Head of caudate nucleus (tissue), 42 donors: ENCODE data around the gene HFE.
"Not testable (repeated sequence)": the region's sequence is repeated elsewhere in the genome, so short reads cannot be mapped to it uniquely, and the experiment has no call there.

Source experiments
- DNase-seq, 42 donors: peaks; one replicate each; pipeline versions ENCODE4 v3.0.0 to v3.0.0-alpha.2; 2020 to 2021; ENCODE audit warnings: mixed read lengths in 7 of 42
- intact Hi-C: fragments of 100-400 bp; cut with DNase I; formaldehyde crosslinking; loops from one replicate; pipeline ENCODE4 v1.15.0; 2022

HFE gene, protein sequence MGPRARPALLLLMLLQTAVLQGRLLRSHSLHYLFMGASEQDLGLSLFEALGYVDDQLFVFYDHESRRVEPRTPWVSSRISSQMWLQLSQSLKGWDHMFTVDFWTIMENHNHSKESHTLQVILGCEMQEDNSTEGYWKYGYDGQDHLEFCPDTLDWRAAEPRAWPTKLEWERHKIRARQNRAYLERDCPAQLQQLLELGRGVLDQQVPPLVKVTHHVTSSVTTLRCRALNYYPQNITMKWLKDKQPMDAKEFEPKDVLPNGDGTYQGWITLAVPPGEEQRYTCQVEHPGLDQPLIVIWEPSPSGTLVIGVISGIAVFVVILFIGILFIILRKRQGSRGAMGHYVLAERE

GRCh38 chr6:26087284-26088115, at the start of gene HFE:
Gene HFE, plus strand, starts transcription at chr6:26087429. Its CDS starts 12 bp downstream, at chr6:26087441.
- intact Hi-C loops: no loop called here
- peak in 36 of 42 donors; percentile 12 to 74 (median 36) for DNase-seq

- DNase-seq: no peak
- intact Hi-C loops: no loop called here
These were observed 45.3 kb upstream of the HFE start for GRCh38 chr6:26041946-26042345.

DNA sequence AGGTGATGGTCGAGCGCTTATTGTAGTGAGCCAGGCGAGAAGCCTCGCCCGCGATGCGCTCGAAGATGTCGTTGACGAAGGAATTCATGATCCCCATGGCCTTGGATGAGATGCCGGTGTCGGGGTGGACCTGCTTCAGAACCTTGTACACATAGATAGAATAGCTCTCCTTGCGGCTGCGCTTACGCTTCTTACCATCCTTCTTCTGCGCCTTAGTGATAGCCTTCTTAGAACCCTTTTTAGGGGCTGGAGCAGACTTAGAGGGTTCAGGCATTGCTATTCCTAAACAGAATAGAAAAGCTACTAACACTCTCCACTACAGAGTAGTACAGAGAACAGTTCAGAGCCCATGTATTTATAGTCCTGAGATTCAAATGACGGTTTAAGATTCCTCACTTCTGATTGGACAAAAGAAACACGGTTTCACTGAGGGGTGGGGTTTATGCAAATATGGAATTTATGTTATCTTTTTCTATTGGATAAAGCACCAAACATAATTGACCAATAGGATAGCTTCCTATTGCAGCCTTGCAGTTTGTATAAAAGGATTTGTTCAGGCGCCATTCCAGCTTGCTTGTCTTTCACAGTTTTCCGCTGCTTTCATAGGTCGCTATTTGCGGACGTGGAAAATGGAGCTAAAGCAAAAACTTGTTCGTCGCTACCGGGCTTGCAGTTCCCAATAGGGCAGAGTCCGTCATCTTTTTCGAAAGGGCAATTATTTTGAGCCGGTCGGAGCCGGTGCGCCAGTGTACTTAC, 43.7 kb upstream of the HFE start:
- intact Hi-C loops: no loop called here

GRCh38 chr6:26044140-26045064, 42.8 kb upstream of the HFE start:
- peak in 10 of 42 donors; percentile 7 to 53 (median 23) for DNase-seq
- intact Hi-C loops: no loop called here

More for the DNA sequence above, 43.7 kb upstream of the HFE start:
- peak in 40 of 42 donors; percentile 30 to 89 (median 70) for DNase-seq

DNA sequence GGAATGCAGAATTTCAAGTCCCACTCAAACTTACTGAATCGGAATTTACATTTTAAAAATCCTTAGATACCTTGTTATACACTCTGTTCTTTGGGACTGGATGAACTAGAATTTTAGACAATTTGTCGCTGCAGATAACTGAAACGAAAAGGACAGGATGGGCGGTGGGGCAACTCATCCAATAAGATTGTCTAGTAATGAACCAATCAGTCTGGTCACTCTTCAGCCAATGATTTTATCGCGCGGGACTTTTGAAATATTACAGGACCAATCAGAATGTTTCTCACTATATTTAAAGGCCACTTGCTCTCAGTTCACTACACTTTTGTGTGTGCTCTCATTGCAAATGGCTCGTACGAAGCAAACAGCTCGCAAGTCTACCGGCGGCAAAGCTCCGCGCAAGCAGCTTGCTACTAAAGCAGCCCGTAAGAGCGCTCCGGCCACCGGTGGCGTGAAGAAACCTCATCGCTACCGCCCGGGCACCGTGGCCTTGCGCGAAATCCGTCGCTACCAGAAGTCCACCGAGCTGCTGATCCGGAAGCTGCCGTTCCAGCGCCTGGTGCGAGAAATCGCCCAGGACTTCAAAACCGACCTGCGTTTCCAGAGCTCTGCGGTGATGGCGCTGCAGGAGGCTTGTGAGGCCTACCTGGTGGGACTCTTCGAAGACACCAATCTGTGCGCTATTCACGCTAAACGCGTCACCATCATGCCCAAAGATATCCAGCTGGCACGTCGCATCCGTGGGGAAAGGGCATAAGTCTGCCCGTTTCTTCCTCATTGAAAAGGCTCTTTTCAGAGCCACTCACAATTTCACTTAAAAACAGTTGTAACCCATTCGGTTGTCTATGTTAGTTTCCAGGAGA, 41.9 kb upstream of the HFE start:
- DNase-seq: peak in 39 of 42 donors; percentile 30 to 91 (median 75)
- intact Hi-C loops: no loop called here

GRCh38 chr6:26045928-26046368, 41.3 kb upstream of the HFE start:
- DNase-seq: no peak
- intact Hi-C loops: no loop called here

DNA sequence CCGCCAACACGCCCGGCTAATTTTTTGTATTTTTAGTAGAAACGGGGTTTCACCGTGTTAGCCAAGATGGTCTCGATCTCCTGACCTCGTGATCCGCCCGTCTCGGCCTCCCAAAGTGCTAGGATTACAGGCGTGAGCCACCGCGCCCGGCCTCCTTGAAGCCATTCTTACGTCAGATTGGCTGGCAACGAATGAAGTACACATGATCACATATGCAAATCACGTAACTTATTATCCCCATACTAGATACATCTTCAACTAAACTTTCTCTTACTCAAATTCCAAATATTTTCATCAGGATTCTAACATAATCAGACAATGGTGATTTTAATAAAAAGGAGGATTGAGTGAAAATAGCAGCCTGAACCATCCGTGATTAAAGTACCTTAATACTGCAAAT, 39.9 kb upstream of the HFE start:
- DNase-seq, intact Hi-C loops: not testable (repeated sequence)

GRCh38 chr6:26048590-26048989, 38.6 kb upstream of the HFE start:
- DNase-seq: no peak
- intact Hi-C loops: no loop called here

GRCh38 chr6:26051665-26052310, 35.4 kb upstream of the HFE start:
- intact Hi-C loops: no loop called here
- DNase-seq: no peak

DNA sequence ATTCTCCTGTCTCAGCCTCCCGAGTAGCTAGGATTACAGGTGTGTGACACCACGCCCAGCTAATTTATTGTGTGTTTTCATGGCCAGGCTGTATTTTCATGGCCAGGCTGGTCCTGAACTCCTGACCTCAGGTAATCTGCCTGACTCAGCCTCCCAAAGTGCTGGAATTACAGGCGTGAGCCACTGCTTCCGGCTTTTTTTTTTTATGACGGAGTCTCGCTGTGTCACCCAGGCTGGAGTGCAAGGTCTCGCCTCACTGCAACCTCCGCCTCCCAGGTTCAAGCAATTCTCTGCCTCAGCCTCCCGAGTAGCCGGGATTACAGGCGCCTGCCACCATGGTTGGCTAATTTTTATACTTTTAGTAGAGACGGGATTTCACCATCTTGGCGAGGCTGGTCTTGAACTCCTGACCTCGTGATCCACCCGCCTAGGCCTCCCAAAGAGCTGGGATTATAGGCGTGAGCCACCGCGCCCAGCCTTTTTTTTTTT, 34.4 kb upstream of the HFE start:
- intact Hi-C loops, DNase-seq: not testable (repeated sequence)

GRCh38 chr6:26053992-26054780, 33.0 kb upstream of the HFE start:
- intact Hi-C loops: no loop called here
- DNase-seq: peak in 1 of 42 donors; percentile 2

DNA sequence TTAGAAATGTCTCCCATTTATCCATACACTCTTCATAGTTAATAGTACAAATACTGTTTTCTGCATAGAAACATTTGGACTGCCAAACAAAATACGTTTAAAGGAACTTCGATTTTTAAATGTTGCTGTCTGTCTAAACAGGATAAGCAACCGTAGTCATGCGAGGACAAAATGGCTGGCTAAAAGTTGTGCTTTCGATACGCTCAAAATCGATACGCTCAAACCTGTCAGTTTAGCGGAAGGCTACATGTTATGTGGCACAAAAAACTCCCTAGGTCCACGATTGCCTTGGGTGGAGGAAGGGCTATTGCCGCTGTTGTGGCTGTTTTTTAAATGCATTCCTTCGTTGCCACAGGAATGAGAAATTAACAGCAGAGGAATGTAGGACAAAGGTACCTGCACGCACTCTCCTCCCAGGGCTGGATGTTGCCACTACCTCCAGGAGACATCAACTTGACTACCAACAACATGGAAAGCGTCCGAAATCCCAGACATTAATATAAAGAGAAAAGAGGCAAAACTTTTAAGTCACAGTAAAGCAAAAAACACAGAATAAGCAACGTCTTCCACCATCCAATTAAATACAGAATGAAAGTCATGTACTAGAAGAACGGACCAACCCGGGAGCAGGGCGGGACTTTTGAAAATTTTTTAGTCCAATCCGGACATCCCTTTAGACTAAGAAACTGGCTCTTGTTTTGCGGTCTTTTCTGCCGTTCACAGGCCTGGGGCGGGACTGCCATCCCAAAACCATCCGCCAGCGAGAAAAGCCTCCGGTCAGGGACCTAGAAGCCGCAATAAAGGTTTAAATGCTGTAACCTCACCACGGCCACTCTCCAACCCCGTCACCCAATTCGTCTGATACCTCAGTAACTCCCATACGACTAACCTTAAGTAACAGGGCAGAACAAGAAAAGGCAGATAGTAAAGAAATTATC, 32.2 kb upstream of the HFE start:
- intact Hi-C loops: no loop called here
- DNase-seq: peak; percentile 69 to 96 (median 90)

DNA sequence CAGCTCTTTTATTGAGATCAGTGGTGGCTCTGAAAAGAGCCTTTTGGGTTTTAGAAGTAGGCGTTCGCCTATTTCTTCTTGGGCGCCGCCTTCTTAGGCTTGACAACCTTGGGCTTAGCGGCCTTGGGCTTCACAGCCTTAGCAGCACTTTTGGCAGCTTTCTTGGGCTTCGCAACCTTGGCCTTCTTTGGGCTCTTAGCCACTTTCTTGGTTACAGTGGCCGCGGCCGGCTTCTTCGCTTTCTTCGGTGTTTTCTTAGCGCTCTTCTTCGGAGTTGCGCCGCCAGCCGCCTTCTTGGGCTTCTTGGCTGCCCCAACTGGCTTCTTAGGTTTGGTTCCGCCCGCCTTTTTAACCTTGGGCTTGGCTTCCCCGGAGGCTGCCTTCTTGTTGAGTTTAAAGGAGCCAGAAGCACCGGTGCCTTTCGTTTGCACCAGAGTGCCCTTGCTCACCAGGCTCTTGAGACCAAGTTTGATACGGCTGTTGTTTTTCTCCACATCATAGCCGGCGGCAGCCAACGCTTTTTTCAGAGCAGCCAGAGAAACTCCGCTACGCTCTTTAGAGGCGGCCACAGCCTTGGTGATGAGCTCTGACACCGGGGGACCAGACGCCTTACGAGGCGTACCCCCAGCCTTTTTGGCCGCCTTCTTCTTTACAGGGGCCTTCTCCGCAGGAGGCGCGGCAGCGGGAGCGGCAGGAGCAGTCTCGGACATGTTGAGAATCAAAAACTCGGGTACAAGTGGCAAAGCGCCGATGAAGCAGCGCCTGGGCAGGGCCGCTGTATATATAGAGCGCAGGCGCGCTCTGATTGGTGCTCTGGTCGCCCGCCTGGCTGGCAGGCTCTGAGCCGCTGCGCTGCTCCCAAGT, 31.3 kb upstream of the HFE start:
- peak; percentile 83 to 96 (median 89) for DNase-seq
- intact Hi-C loops: no loop called here
